ENCODE results near the gene SNX33. TPM values are rescaled to one million over a fixed set of nuclear protein-coding genes. Genes with fewer than 3 reads are reported as not detected.

Gene SNX33
- total and polyA plus RNA-seq, 8 donors: 21.4 to 34.7 (median 23.0) TPM

DNA sequence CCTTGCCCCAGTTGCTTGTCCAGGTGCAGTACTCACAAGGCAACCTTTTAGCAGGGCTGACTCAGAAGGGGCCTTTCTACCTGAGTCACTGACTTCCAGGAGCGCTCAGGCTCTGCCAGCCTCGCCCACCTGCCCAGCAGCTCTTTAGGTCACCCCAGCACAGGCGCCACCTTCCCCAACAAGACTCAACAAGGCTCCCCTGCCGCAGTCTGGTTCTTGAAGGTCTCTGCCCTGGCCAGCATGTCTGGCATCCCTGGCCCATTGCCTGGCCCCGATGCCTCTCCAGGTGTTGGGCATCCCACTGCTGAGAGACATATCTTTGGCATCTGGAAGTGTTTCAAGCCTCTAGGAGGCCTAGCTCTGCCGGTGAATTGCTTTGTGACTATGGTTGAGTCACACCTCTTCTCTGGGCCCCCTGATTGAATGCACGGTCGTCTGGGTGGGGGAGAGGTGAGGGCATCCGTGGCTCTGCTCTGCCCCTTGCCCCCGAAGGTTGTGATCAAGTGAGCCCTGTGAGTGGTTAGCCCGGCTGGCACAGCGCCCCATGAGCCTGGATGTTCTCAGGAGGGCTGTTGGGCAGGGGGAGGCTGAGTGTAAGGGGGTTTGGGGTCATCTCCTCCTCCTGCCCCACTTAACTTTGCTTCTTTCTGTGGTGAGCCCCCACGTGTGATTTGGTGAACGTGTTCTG is 21.6 kb downstream of the SNX33 start:
- H3K4me1 ChIP-seq: peaks cover 29 to 38% of the 10 kb centered on the region in 2 donors
- H3K36me3 ChIP-seq: no peaks in the 10 kb centered on the region
- H3K4me3 ChIP-seq: no peak overlapping the region
- H3K27me3 ChIP-seq: no peaks in the 10 kb centered on the region
- H3K9me3 ChIP-seq: no peaks in the 10 kb centered on the region
- TF ChIP-seq, protein P1, sequence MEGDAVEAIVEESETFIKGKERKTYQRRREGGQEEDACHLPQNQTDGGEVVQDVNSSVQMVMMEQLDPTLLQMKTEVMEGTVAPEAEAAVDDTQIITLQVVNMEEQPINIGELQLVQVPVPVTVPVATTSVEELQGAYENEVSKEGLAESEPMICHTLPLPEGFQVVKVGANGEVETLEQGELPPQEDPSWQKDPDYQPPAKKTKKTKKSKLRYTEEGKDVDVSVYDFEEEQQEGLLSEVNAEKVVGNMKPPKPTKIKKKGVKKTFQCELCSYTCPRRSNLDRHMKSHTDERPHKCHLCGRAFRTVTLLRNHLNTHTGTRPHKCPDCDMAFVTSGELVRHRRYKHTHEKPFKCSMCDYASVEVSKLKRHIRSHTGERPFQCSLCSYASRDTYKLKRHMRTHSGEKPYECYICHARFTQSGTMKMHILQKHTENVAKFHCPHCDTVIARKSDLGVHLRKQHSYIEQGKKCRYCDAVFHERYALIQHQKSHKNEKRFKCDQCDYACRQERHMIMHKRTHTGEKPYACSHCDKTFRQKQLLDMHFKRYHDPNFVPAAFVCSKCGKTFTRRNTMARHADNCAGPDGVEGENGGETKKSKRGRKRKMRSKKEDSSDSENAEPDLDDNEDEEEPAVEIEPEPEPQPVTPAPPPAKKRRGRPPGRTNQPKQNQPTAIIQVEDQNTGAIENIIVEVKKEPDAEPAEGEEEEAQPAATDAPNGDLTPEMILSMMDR (IDR thresholded peaks at IDR 0.05): no peak
- ATAC-seq (peak; percentile 2), DNase-seq (peak in 2 of 4 donors; percentile 31 to 54)
- intact Hi-C loops (cut with DNase I): no loop called here
- H3K27ac ChIP-seq: peak overlapping the region; percentile 7 to 14

DNA sequence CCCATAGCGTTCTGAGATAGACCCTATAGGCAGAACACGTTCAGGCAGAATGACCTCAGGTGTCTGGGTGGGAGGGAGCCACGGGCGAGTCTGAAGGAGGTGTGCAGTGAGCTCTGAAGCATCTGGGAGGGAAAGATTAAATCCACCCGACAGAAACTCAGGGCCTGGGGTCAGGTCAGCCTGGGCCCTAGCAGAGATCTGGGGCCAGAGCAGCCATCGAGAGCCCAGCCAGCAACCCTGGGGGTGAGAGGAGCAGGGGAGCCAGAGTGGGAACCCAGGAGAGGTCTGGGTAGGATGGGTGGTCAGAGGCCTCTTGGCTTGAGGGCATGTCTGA is 22.1 kb downstream of the SNX33 start:
- Histone ChIP-seq H3K4me3 (no peak overlapping the region), H3K36me3 (no peaks in the 10 kb centered on the region), H3K9me3 (no peaks in the 10 kb centered on the region), H3K27me3 (no peaks in the 10 kb centered on the region), H3K27ac (no peak overlapping the region), H3K4me1 (peaks cover 29 to 38% of the 10 kb centered on the region in 2 donors)
- TF ChIP-seq, protein P1 (IDR thresholded peaks at IDR 0.05): no peak
- ATAC-seq: no peak
- DNase-seq: no peak
- intact Hi-C loops (cut with DNase I): no loop called here

DNA sequence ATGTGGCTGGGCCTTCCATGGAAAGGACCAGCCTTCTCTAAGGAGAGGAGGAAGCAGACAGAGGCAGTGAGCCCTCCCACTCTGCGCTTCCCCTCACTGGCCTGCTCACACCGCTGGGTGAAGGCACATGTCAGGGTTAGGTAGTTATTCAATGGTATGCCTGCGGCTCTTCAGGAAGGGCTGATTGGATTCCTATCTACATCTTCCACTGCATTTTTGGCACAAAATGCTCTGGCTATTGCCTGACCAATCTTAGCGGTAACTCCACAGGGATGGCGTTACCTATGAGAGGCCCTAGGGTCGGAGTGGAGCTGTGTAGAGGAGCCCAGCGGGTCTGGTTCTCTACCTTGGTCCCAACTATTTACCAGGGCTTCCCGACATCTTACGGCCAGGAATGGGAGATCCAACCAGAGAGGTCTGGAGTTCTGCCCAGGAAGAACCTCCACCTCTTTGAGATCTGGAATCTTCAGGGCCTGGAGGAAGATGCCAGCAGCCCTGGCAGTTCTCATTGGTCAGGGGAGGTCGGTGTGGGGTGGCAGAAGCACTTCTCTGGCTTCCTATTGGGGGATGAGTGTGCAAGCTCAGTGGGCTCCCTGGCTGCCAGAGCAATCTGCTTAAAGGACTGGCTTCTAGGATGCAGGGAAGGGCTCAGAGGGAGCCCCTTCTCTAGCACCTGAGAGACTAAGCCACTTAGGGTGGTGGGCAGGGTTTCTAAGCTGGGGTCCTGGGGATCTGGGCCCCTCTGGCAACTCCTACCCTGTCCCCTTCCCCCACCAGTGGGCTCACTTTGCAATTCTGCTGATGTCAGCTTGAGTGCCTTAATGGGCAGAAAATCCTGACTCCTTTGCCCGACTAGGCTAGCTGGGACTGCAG is 24.3 kb downstream of the SNX33 start:
- Histone ChIP-seq H3K27ac (peak overlapping the region in 1 of 2 donors; percentile 76), H3K27me3 (no peaks in the 10 kb centered on the region), H3K9me3 (no peaks in the 10 kb centered on the region), H3K4me1 (peaks cover 21 to 22% of the 10 kb centered on the region in 2 donors), H3K4me3 (no peak overlapping the region), H3K36me3 (no peaks in the 10 kb centered on the region)
- intact Hi-C loops (cut with DNase I): no loop called here
- no peak for DNase-seq
- TF ChIP-seq, protein P1 (IDR thresholded peaks at IDR 0.05): no peak
- no peak for ATAC-seq

DNA sequence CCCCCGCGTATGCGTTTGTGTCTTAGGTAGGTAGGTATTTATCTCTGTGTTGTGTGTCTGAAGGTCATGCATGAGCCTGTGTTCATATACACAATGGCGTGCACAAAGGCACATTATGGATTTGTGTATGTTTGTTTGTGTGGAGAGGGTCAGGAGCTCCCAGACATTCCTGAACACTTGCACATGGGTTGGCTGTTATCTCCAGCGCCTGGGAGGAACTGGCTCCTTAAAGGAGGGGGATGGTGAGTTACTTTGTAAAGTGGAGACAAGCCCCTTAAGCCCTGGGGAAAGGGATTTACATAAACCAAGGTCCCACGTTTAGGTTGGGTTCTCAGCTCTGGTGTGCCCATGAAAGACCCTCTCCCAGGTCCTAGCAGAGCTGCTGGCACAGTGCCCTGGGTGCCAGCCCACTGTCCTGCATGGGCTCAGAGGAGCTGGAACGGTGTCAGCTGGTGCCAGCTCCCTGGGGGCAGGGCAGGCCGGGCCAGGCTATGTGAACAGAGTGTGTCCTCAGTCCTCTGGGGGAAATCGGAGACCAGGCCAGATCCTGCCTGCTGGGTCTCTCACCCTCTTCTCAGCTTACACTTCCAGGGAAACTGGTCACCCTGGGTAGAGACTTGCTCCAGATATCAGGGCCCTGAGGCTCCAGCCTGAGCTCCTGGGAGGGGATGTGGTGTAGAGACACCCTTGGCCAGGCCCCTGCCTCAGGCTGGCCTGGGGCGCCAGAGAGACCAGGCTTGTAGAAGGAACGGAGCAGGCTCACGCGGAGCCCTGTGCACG is 25.1 kb downstream of the SNX33 start:
- DNase-seq (peak in 2 of 4 donors; percentile 38 to 53), ATAC-seq (peak; percentile 63)
- intact Hi-C loops (cut with DNase I): no loop called here
- H3K4me1 ChIP-seq: peaks cover 14 to 16% of the 10 kb centered on the region in 2 donors
- TF ChIP-seq, protein P1 (IDR thresholded peaks at IDR 0.05): no peak
- peak overlapping the region; percentile 57 to 76 for H3K27ac ChIP-seq
- H3K9me3 ChIP-seq: no peaks in the 10 kb centered on the region
- H3K27me3 ChIP-seq: no peaks in the 10 kb centered on the region
- no peaks in the 10 kb centered on the region for H3K36me3 ChIP-seq
- H3K4me3 ChIP-seq: no peak overlapping the region
